Activated naive CD4-positive, alpha-beta T cell (primary cell): ENCODE results near the gene MMS19.

Source experiments
- DNase-seq, 4 experiments: peaks; one replicate each; lab custom pipeline; 2025; lab: John Stamatoyannopoulos, UW

MMS19 gene, protein sequence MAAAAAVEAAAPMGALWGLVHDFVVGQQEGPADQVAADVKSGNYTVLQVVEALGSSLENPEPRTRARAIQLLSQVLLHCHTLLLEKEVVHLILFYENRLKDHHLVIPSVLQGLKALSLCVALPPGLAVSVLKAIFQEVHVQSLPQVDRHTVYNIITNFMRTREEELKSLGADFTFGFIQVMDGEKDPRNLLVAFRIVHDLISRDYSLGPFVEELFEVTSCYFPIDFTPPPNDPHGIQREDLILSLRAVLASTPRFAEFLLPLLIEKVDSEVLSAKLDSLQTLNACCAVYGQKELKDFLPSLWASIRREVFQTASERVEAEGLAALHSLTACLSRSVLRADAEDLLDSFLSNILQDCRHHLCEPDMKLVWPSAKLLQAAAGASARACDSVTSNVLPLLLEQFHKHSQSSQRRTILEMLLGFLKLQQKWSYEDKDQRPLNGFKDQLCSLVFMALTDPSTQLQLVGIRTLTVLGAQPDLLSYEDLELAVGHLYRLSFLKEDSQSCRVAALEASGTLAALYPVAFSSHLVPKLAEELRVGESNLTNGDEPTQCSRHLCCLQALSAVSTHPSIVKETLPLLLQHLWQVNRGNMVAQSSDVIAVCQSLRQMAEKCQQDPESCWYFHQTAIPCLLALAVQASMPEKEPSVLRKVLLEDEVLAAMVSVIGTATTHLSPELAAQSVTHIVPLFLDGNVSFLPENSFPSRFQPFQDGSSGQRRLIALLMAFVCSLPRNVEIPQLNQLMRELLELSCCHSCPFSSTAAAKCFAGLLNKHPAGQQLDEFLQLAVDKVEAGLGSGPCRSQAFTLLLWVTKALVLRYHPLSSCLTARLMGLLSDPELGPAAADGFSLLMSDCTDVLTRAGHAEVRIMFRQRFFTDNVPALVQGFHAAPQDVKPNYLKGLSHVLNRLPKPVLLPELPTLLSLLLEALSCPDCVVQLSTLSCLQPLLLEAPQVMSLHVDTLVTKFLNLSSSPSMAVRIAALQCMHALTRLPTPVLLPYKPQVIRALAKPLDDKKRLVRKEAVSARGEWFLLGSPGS

DNA sequence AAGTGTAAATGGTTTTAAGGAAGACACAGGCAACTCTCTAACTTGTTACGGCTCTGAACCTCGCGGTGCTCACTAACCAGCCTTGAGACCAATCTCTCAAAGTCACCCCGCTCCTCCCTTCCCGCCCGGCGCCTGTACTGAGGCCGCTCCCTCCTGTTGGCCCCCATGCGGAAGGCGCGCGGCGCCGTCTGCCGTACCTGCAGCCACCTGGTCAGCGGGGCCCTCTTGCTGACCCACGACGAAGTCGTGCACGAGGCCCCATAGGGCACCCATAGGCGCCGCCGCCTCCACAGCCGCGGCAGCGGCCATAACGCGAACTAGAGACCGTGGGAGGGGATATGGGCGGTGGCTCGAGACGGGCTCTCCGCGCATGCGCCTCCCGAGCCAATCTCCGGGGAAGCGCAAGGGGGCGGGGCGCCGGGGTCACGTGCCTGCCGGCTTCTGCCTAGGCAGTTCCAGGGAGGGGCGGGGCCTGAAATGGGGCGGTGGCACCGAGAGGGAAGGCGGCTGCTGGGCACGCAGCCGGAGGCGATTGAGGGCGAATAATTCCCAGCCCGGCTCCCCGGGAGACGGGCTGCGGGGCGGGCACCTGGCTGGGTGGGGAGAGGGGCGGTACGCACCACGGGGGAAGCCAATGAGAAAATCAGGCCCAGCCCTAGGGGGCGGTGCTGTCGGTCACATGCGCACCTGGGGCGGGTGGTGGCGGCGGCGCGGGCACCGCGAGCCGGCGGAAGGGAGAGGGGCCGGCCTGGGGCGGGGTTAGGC is at the start of gene MMS19:
Gene MMS19, minus strand, starts transcription at position 347 of the 765 bp plus-strand sequence. Its CDS starts 38 bp downstream, at position 309.
- peak; percentile 99 to 100 (median 100) for DNase-seq

- DNase-seq: no peak
These were observed 49.7 kb upstream of the MMS19 start for GRCh38 chr10:97547962-97548361.

DNA sequence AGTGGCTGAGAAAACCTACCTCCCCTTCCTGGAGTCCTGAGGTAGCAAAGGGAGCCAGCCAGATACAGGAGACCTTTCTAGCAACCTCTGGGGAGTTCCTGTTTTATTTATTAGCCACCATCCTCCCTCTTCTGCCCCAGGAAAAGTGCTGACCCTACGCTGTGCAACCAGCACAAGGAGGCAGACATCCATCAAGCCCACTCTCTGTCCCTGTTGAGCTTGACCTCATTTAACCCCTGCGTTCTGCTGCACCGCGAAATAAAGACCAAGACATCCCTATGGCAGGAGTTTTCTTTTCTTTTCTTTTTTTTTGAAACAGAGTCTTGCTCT is 49.0 kb upstream of the MMS19 start:
- DNase-seq: no peak

GRCh38 chr10:97546456-97547270 is 48.4 kb upstream of the MMS19 start:
- no peak for DNase-seq

DNA sequence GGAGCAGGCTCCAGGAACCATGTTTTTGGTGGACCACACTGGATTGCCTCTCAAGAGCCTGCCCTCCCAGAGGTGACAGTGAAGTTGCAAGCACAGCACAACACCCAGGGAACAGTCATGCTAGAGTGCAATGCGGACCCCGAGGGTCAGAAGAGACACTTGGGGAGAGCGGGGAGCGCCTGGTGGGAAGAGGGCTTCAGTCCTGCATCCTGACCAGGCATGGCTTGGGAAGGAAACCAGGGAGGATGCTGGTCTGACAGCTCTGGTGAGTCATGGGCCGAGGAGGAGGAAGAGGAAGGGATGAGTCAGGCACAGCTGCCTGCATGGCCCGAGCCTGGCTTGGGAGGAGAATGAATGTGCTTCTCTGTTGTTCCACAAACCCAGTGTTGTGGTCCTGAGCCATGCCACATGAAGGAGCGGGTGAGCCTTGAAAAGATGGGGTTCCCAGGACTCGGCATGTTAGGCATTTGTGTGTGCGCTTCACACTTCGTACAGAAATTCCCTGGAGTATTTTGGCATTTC is 44.9 kb upstream of the MMS19 start:
- no peak for DNase-seq

- no peak for DNase-seq
These were observed 44.2 kb upstream of the MMS19 start for GRCh38 chr10:97542169-97543024.

DNA sequence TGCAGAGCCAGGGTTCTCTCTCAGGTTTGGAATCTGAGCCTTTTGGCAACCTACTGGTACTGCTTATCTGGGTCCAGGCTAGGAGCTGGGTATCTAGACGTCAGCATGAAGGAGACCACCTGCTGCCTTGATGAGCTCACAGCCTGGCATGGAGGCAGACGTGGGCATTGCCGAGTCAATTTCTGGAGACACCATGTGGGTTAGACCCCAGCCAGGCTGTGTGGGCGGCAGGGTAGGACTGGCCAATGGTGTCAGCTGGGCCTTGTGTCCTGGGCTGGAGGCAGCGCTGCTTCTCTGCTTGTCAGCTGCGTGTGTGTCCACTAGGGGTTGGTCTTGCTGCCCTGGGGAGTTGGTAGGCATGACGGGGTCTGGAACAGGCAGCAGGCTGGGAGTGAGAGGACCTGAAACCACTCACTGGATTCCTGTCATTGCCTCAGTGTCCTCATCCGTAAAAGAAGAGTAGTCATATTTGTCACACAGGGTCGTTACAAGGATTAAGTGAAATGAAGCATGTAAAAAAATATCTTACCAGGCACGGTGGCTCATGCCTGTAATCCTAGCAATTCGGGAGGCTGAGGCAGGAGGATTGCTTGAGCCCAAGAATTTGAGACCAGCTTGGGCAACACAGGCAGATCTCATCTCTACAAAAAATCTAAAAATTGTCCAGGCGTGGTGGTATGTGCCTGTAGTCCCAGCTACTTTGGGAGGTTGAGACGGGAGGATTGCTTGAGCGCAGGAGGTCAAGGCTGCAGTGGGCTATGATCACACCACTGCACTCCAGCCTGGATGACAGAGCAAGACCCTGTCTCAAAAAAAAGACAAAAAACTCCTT is 42.7 kb upstream of the MMS19 start:
- DNase-seq: no peak

- no peak for DNase-seq
These were observed 41.4 kb upstream of the MMS19 start for GRCh38 chr10:97539523-97540200.

- no peak for DNase-seq
These were observed 40.6 kb upstream of the MMS19 start for GRCh38 chr10:97538839-97539238.

DNA sequence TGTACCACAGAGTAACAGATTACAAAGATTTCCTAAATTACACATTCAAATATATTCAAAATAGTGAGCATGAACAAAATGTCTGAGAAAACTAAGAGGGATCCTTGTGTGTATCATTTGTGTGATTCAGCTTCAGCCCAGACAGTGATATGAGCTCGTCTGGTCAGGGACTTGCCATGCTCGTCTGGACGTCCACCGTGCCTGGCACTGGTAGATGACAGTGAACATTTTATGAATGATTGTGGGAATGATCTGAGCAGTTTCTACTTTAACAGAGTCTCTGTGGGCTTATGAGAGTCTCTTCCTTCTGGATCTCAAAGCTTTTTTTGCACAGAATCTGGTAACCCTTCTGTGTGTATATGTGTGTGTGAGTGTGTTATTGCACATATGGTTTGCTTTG is 40.2 kb upstream of the MMS19 start:
- no peak for DNase-seq

DNA sequence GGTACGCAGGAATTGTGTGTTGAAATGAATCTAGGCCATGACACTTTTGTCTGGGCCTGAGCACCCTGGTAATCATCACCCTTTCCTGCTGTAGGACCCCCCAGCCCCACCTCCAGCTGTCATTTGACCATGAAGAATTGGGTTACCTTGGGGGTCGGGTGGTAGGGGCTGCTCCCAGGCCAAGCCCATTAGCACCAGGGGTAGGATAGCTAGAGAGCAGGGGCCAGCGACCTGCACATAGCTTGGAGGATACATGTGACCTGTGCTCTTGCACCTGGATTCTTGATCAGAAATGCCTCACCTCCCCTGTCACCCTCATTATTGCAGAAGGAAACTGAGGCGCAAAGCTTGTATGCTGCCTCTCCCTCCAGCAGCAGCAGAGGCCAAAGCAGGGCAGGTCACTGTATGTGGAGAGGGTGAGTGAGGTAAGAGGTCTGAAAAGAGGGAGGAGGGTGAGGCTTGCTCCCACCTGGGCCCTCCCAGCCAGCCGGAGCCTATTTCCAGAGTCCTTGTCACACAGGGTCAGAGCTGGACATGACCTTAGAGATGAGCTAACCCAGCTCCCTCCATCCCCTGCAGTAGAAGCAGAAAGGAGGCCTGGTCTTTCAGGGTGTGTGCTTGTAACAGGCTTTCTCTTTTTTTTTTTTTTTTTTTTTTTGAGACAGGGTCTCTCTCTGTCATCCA is 39.1 kb upstream of the MMS19 start:
- DNase-seq: no peak

DNA sequence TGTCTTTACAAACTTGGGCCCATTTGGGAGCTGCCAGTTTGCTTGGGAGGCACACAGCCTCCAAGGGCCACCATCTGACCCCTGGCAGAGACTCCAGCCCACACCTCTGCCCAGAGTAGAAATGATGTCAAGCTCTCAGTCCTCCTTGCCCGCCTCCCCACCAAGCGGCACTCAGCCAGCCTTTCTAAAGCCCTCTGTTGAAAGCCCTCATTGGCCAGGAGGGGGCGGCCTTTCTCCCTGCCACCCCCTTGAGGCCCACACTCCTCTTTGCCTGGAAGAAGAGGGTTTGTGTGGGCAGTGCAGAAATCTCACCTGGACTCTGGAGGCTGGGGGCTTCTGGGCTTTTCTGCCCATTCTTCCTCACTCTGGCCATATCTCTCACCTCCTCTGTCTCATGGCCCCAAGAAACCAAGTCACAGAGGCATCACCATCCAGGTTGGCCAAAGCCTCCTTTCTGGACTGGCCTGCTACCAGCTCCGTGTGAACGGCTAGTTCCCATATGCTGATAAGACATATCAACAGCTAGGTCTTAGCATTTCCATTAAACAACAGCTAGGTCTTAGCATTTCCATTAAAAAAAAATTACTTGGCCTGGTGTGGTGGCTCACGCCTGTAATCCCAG is 36.6 kb upstream of the MMS19 start:
- DNase-seq: peak in 1 of 4 experiments; percentile 3

DNA sequence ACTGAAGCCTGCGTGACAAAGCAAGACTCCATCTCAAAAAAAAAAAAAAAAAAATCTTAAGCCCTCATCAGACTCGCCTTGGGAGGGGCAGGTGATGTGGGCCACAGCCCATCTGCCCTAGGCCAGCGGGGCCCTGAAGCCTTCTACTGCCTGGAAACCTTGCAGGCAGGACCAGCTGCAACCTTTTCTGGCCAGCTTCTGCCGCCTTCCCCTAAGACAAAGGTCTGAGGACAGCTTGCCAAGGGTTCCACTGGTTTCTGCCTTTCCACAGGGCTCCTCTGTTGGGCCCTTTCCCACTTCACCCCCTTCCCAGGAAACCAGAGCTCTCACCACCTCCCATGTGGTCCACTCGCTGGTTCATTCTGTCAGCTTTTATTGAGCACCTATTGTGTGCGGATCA is 35.7 kb upstream of the MMS19 start:
- DNase-seq: no peak

- DNase-seq: no peak
These were observed 34.9 kb upstream of the MMS19 start for GRCh38 chr10:97532935-97533671.

DNA sequence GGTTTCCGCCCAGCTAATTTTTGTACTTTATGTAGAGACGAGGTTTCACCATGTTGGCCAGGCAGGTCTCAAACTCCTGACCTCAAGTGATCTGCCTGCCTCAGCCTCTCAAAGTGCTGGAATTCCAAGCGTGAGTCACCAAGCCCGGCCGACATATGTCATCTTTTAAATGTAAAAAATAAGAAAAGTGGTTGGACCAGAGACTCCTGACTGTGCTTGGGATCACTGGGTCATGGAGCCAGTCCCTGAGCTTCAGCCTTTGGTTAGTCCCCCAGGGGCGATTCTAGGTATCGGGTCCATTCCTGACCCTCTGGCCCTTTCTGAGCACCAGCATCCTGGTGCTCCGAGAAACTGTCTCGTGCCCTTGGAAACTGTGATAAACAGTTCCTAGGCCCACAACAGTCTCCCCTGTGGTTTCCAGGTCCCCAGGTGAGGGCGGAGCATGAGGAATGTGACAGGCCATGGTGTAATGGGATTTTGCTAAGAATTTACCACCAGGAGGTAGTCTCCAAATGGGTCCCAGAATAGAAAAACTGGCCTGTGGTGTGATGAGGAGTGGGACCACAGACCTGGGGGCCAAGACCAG is 33.3 kb upstream of the MMS19 start:
- no peak for DNase-seq
